HG03521 (cell line): ENCODE results near the gene HNRNPM.

ENCODE experiments used
- ATAC-seq: cut with Tn5 transposase; IDR thresholded peaks from one replicate; pipeline ENCODE4 v1.9.1; 2021; ENCODE audit warnings: mild to moderate bottlenecking, moderate library complexity; ENCODE audit not compliant: unreplicated experiment

Gene HNRNPM

DNA sequence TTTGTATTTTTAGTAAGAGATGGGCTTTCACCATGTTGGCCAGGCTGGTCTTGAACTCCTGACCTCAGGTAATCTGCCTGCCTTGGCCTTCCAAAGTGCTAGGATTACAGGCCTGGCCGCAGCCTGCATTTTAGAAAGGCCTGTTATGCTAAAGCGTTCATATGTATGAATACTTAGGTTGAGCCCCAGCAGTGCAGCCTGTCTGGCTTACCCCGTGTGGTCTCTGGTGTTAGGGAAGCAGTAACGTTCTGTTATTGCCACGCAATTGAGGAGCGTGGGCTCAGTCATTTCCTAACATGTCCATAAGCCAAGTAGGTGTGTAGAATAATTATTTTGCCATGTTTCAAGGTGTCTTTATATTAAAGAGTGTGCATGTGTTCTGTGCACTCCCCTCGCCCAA is 14.3 kb downstream of the HNRNPM start:
- ATAC-seq, result no peak

DNA sequence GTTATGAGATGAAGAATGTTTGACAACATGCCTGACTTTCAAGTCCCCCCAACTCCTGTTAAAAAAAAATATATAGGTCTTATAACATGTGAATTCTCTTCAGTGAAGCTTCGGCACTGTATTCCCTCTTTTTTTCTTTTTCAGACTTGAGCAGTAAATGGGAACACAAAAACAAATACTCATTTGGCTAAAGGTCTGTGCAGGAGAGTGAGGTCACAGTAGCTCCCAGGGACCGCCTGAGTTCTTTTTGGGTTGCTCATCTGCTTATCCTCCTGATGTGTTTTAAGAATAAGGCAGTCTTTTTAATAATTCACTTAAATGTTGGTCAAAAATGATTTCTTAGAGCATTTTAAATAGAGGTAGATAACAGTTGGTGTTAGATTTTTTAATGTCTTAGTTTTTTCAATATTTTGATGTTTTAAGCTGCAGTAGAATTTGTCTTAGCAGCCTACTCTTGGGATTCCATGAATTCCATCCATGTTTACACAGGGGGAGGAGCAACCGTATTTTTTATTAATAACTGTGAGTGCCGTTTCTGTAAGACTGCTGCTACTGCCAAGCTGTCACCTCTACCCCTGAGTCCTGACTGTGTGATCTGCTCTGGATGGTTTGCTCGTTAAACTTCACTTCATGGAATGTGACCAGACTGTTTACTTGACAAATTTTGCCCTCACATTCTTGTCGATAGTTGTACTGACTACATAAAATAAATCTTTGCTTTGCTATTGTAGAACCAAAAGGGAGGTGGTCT is 14.9 kb downstream of the HNRNPM start:
- ATAC-seq, result no peak

- ATAC-seq, result no peak
Measured at GRCh38 chr19:8460516-8461298, 15.9 kb downstream of the HNRNPM start.

GRCh38 chr19:8461376-8461775 is 16.6 kb downstream of the HNRNPM start:
- no peak for ATAC-seq

DNA sequence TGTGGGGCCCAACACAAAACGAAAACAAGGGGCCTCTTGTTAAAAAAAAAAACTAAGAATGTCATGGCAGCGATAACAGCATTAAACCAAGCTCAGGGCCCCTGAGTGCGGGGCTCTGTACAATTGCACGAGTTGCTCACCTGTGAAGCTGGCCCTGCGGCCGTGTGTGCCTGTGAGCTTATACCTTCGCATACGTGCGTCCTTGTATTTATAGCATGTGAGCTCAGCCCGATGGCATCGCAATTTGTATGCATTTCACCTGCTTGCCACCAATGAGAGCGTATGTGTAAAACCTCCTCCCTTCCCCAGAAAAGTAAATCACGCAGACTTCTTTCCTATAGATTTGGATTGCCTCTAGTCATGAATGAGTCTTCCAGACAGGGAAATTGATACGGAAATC is 17.1 kb downstream of the HNRNPM start:
- ATAC-seq, result no peak

DNA sequence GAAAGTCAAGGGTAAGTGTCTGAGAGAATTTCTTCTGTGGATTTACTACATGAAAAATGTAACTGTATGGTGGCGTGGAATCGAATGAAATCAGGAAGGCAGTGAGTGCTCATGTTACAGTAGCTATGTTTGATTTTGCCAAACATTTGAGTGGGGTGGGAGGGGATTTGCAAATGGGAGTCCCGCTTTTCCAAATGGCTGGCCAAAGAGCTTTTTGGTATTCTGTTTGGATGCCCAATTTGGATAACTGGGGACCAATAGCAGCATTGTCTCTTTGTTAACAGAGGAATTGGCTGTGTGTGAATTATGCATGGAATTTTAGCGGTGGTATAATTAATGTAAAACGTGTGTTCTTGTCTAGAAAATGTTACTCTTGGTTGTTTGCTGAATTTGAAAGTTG is 17.8 kb downstream of the HNRNPM start:
- ATAC-seq, result no peak

DNA sequence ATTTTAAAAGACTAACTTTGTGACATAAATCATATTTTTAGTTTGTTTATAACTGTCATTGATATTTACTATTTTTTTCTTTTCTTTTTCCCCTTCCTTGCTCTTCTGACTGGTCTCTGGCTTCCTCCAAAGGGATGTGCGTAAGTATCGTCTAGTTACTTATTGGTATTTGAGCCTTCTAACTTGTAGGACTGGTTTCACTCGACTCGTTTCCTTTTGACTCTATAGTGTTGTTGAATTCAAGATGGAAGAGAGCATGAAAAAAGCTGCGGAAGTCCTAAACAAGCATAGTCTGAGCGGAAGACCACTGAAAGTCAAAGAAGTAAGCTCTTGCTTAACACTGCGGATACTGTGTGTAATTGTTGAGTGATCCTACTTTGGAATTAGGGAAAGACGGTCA is 18.6 kb downstream of the HNRNPM start:
- no peak for ATAC-seq

DNA sequence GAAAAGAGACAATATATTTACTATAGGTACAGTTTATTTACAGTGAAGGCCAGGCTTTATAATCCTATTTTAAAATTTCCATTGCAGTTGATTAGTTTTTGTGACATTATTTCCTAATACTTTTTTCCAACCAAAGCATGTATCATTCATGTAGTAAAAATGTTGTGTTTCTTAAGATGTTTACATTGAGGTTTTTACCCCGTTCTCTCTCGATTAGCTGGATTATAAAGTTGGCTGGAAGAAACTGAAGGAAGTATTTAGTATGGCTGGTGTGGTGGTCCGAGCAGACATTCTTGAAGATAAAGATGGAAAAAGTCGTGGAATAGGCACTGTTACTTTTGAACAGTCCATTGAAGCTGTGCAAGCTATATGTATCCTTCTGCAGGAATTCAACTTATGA is 21.2 kb downstream of the HNRNPM start:
- ATAC-seq, result no peak

GRCh38 chr19:8468124-8468523 is 23.3 kb downstream of the HNRNPM start:
- no peak for ATAC-seq

DNA sequence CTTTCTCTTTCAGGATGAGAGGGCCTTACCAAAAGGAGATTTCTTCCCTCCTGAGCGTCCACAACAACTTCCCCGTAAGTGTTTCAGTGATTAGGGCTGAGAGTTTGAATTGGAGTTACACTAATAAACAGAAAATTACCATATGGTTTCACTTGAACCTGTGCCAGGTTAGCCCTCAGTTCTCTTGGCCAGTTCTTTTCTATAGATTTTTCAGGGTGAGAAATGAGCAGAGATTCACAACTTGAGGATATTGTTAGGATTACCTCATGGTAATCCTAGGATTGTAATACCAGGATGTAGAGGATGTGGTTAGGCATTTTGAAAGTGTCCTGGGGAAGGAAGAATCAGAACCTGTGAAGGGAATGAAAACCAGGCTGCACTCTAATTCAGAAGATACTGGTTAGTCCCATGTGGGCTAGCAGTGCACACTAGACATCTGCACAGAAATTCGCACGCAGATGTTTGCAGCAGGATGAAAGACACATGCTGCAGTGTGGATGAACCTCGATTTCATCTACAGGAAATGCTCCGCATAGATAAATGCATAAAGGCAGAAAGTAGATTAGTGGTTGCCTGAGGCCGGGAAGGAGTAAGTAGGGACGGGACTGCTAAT is 24.1 kb downstream of the HNRNPM start:
- no peak for ATAC-seq

GRCh38 chr19:8469613-8470368 is 25.0 kb downstream of the HNRNPM start:
- ATAC-seq, result no peak

GRCh38 chr19:8473648-8474476 is 29.1 kb downstream of the HNRNPM start:
- no peak for ATAC-seq

- no peak for ATAC-seq
Measured at GRCh38 chr19:8475005-8475404, 30.2 kb downstream of the HNRNPM start.

DNA sequence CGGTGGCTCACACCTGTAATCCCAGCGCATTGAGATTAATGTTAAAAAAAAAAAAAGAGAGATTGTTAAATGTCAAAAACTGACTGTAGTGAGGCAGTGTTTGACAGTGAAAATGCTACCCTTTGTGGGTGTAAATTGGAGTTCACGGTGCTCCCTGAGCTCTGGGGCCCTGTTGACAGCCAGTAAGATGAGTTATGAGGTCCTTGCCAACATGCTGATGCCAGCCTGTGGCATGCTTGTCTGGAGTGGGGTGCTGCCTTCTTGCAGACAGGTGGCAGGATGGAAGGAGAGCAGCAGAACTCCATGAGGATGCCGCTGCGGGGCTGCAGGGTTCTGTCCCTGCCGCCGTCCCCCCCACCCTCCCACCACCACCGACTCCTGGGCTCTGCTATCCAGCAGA is 31.7 kb downstream of the HNRNPM start:
- no peak for ATAC-seq

DNA sequence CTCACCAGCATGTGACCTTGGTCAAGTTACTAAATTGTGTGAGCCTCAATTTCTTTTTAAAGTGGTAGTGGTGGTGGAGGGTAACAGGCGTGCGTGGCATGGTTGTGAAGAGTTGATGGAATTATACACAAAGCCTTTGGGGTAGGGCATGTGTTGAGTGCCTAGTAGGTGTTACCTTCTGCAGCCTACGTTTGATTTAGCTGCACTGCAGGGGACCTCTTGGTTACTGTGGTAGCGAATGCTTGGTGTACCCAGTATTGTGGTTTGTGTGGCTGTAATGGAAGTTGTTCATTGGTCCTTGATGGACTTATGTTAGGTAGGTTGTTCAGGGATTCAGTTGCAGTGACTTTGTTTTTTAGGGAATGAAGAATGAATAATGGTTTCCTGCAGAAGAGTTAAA is 33.1 kb downstream of the HNRNPM start:
- ATAC-seq, result no peak

DNA sequence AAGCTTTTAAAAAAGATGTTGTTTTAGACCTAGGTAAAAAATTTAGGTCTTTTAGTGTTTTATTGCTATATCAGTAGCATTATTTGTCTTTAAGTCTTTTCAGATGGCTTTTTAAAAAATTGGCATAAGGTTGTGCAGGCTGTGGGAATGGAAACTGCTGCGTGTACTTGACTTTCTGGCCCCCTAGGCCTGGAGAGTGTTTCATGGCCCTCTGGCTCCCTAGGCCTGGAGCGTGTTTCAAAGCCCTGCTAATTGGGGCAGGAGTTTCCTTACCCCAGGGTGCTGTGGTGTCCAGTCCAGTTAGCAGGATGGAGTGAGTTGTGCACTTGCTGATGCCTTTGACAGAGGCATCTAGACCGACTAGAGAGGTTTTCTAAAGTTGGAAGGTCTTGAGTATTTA is 33.8 kb downstream of the HNRNPM start:
- ATAC-seq, result no peak

- no peak for ATAC-seq
Measured at GRCh38 chr19:8481201-8481600, 36.4 kb downstream of the HNRNPM start.

DNA sequence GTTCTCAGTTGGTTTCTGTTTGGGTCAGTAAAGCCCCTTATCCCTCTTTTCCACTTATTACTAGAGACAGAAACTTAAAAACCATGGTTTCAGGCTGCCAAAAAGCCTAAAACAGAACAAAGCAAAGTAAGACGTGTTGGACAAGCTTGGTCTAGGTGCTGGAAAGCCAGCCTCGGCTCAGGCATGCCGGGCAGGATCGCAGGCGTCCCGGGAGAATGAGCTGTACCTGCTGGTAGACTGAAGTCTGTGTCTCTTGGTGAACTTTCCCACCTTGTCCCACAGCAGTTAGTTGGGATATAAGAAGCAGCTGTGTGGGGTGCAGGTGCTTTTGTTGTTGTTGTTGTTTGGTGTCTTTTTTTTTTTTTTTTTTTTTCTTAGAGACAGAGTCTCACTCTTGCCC is 36.8 kb downstream of the HNRNPM start:
- no peak for ATAC-seq

DNA sequence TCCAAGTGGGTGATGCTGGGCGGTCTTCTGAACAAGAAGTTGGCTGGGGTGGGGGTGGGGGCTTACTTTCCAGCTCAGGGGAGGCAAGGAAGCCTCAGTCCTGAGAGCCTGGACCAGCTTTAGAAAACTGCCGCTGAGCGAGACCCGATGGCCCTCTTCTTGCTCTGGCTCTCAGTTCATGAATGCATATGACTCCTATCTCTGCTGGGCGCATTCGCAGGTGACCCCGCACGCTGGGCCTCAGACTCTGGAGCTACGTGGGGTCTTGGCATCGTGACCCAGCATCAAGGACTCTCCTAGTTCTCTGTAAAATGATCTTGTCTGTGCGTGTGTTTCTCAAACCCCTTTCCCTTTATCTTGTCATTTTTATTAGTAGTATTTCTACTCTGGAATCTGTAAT is 37.9 kb downstream of the HNRNPM start:
- no peak for ATAC-seq

DNA sequence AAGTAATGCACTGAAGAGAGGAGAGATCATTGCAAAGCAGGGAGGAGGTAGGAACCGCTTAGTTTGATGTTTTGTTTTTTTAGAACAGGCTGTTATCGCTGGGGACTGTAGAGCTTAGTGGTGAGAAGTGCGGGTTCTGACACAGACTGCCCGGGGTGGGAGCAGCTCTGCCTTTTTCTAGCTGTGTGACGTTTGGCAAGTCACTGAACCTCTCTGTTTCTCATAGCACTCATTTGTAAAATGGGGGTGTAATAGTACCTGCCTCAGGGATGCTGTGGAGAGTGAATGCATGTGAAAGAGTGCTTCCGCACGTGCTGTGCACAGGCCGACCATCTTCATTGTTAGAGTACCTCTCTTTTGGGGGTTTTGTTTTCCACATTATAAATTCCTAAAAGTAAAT is 38.4 kb downstream of the HNRNPM start:
- no peak for ATAC-seq
